ENCODE measurements around the gene RFK. TPM values are rescaled to one million over a fixed set of nuclear protein-coding genes. Genes with fewer than 3 reads are reported as not detected.

RFK gene
- polyA plus RNA-seq, 1 donor from 2014 or later: 131 TPM

GRCh38 chr9:76379494-76379893, 14.7 kb downstream of the RFK start:
- TF ChIP-seq RAD21 (conservative IDR thresholded peaks at IDR 0.05) (no peak), EP300 (conservative IDR thresholded peaks at IDR 0.05; ENCODE audit: poor library complexity, severe bottlenecking) (no peak), CTCF (IDR thresholded peaks at IDR 0.05; ENCODE audit: poor library complexity, severe bottlenecking) (no peak), MXI1 (conservative IDR thresholded peaks at IDR 0.05; ENCODE audit: poor library complexity, severe bottlenecking) (no peak), SMC3 (conservative IDR thresholded peaks at IDR 0.05; ENCODE audit: poor library complexity) (no peak), TAF1 (IDR thresholded peaks at IDR 0.05; ENCODE audit: low read depth) (no peak), POLR2AphosphoS5 (IDR thresholded peaks at IDR 0.05) (no peak), REST (IDR thresholded peaks at IDR 0.05; ENCODE audit: borderline replicate concordance) (no peak), EZH2 (IDR thresholded peaks at IDR 0.05; ENCODE audit: borderline replicate concordance, insufficient read depth, low read length, poor library complexity, severe bottlenecking) (no peak)

GRCh38 chr9:76378367-76379073, 15.7 kb downstream of the RFK start:
- no peaks in the 10 kb centered on the region for H3K27me3 ChIP-seq (ENCODE audit: insufficient read depth, low read depth, low read length)
- no peaks in the 10 kb centered on the region for H3K79me2 ChIP-seq (replicated peaks; ENCODE audit: insufficient read depth, low read length)
- no peaks in the 10 kb centered on the region for H3K9me2 ChIP-seq (ENCODE audit: insufficient read depth, low read length)
- H3K9me3 ChIP-seq (ENCODE audit: low read length): no peaks in the 10 kb centered on the region
- no peak overlapping the region for H2AFZ ChIP-seq (ENCODE audit: low read depth, low read length)
- no peak overlapping the region for H3K9ac ChIP-seq (ENCODE audit: low read length)
- no peak overlapping the region for H3K4me3 ChIP-seq (ENCODE audit: low read length)
- no peaks in the 10 kb centered on the region for H4K20me1 ChIP-seq (ENCODE audit: insufficient read depth)
- H3K27ac ChIP-seq (ENCODE audit: low read length): no peak overlapping the region
- H3K4me2 ChIP-seq (ENCODE audit: low read length): no peak overlapping the region
- no peaks in the 10 kb centered on the region for H3K36me3 ChIP-seq (ENCODE audit: insufficient read depth, low read length)
- H3F3A ChIP-seq (ENCODE audit: insufficient read depth, low read length, poor library complexity, severe bottlenecking): no peaks in the 10 kb centered on the region
- TF ChIP-seq EZH2 (IDR thresholded peaks at IDR 0.05; ENCODE audit: borderline replicate concordance, insufficient read depth, low read length, poor library complexity, severe bottlenecking) (no peak), RAD21 (conservative IDR thresholded peaks at IDR 0.05) (no peak), TAF1 (IDR thresholded peaks at IDR 0.05; ENCODE audit: low read depth) (no peak), MXI1 (conservative IDR thresholded peaks at IDR 0.05; ENCODE audit: poor library complexity, severe bottlenecking) (no peak)

More at GRCh38 chr9:76379494-76379893, 14.7 kb downstream of the RFK start:
- Histone ChIP-seq H3K4me3 (ENCODE audit: low read length) (no peak overlapping the region), H4K20me1 (ENCODE audit: insufficient read depth) (no peaks in the 10 kb centered on the region), H3F3A (ENCODE audit: insufficient read depth, low read length, poor library complexity, severe bottlenecking) (no peaks in the 10 kb centered on the region), H2AFZ (ENCODE audit: low read depth, low read length) (no peak overlapping the region), H3K27me3 (ENCODE audit: insufficient read depth, low read depth, low read length) (no peaks in the 10 kb centered on the region), H3K9ac (ENCODE audit: low read length) (no peak overlapping the region), H3K36me3 (ENCODE audit: insufficient read depth, low read length) (no peaks in the 10 kb centered on the region), H3K79me2 (replicated peaks; ENCODE audit: insufficient read depth, low read length) (no peaks in the 10 kb centered on the region), H3K27ac (ENCODE audit: low read length) (no peak overlapping the region), H3K4me2 (ENCODE audit: low read length) (no peak overlapping the region), H3K9me2 (ENCODE audit: insufficient read depth, low read length) (no peaks in the 10 kb centered on the region), H3K9me3 (ENCODE audit: low read length) (no peaks in the 10 kb centered on the region)
